HepG2 (cell line): ENCODE data around the gene SLC25A45. TPM values are rescaled to one million over a fixed set of nuclear protein-coding genes. Genes with fewer than 3 reads are reported as not detected.

Experiments
- GMEB2 ChIP-seq: IDR thresholded peaks from 2 replicates; pipeline ENCODE4 v1.6.1; 2016; ENCODE audit warnings: missing biosample characterization, missing genetic modification reagents, low read depth
- HDAC1 ChIP-seq: sonication (generic); formaldehyde crosslinking; IDR thresholded peaks from 2 replicates; pipeline ENCODE4 v1.5.1; 2020; ENCODE audit warnings: mild to moderate bottlenecking, missing genetic modification reagents
- HNRNPL ChIP-seq: fragments of 200-400 bp; formaldehyde crosslinking; IDR thresholded peaks from 2 replicates; pipeline ENCODE4 v1.6.1; 2017; ENCODE audit warnings: mild to moderate bottlenecking, low read depth, low read length
- MNT ChIP-seq: fragments of 450-650 bp; IDR thresholded peaks from 2 replicates; pipeline ENCODE4 v1.6.1; 2016
- ONECUT2 ChIP-seq: sonication (generic); formaldehyde crosslinking; IDR thresholded peaks from 2 replicates; pipeline ENCODE4 v1.4.0; 2020; ENCODE audit warnings: missing genetic modification reagents
- PHF20 ChIP-seq: sonication (generic); formaldehyde crosslinking; IDR thresholded peaks from 2 replicates; pipeline ENCODE4 v1.5.0; 2020; ENCODE audit warnings: mild to moderate bottlenecking, missing genetic modification reagents
- REPIN1 ChIP-seq: sonication (generic); formaldehyde crosslinking; IDR thresholded peaks from 2 replicates; pipeline ENCODE4 v1.8.0; 2022; ENCODE audit warnings: missing genetic modification reagents, low read depth, mild to moderate bottlenecking, borderline replicate concordance
- SALL1 ChIP-seq: sonication (generic); formaldehyde crosslinking; IDR thresholded peaks from 2 replicates; pipeline ENCODE4 v1.8.0; 2022; ENCODE audit warnings: mild to moderate bottlenecking, missing genetic modification reagents
- SKI ChIP-seq: fragments of 450-650 bp; IDR thresholded peaks from one replicate; pipeline ENCODE4 v1.6.1; 2018; ENCODE audit warnings: mild to moderate bottlenecking; ENCODE audit not compliant: partially characterized antibody
- ZC3H4 ChIP-seq: sonication (generic); formaldehyde crosslinking; IDR thresholded peaks from 2 replicates; pipeline ENCODE4 v1.4.0; 2020; ENCODE audit warnings: missing genetic modification reagents, borderline replicate concordance
- ZNF256 ChIP-seq: sonication (generic); formaldehyde crosslinking; conservative IDR thresholded peaks from 2 replicates; pipeline ENCODE4 v1.4.0; 2020; ENCODE audit warnings: missing genetic modification reagents
- ZNF317 ChIP-seq: sonication (generic); formaldehyde crosslinking; IDR thresholded peaks from 2 replicates; pipeline ENCODE4 v1.5.0; 2020; ENCODE audit warnings: mild to moderate bottlenecking, missing genetic modification reagents
- ZNF318 ChIP-seq: sonication (generic); formaldehyde crosslinking; IDR thresholded peaks from 2 replicates; pipeline ENCODE4 v1.4.0; 2020; ENCODE audit warnings: mild to moderate bottlenecking, missing genetic modification reagents
- ZNF350 ChIP-seq: sonication (generic); formaldehyde crosslinking; IDR thresholded peaks from 2 replicates; pipeline ENCODE4 v1.4.0; 2020; ENCODE audit warnings: mild to moderate bottlenecking, low read depth, missing genetic modification reagents, borderline replicate concordance
- ZNF549 ChIP-seq: sonication (generic); formaldehyde crosslinking; IDR thresholded peaks from 2 replicates; pipeline ENCODE4 v1.5.0; 2020; ENCODE audit warnings: missing genetic modification reagents
- ZNF704 ChIP-seq: sonication (generic); formaldehyde crosslinking; IDR thresholded peaks from 2 replicates; pipeline ENCODE4 v1.8.1; 2023; ENCODE audit warnings: mild to moderate bottlenecking, inconsistent platforms, moderate library complexity, missing genetic modification reagents, borderline replicate concordance
- polyA plus RNA-seq, 8 experiments: library from polyadenylated mRNA; depleted of rRNA in 3 of 8; stranded (reverse) in 7 of 8; unstranded in 1 of 8; fragments of >200 nt; fragmentation: Illumina TruSeq in 4 of 8; extraction: Trizol in 4 of 8; gene quantifications; 2 replicates each; pipeline versions ENCODE4 v1.2.1 to v1.2.3, GENCODE V29; 2011 to 2016; ENCODE audit warnings: low read depth in 4 of 8, missing spikeins in 1 of 8, mixed read lengths in 1 of 8; ENCODE audit not compliant: insufficient read depth in 1 of 8
- total RNA-seq, 5 experiments: library from RNA; depleted of rRNA; stranded (reverse); fragments of >200 nt; fragmentation: Illumina TruSeq; extraction: Trizol; gene quantifications; 2 replicates each; pipeline ENCODE4 v1.2.3, GENCODE V29; 2016; ENCODE audit warnings: low read depth in 1 of 5

Gene SLC25A45
- total and polyA plus RNA-seq, 2 of the 13 experiments (the other 11 are each of a cell fraction or from before 2014, with no cell fraction given), result 1.2 to 3.4 TPM

- TF ChIP-seq ZNF318 (CRISPR knock-in tag) (no peak; the same call in 1 of the 2 replicates), MNT (peak; percentile 40; the same call in 1 of the 2 replicates), ZNF256 (CRISPR knock-in tag) (no peak), REPIN1 (CRISPR knock-in tag) (peak; percentile 95), ZC3H4 (CRISPR knock-in tag) (peak; percentile 80), SALL1 (CRISPR knock-in tag) (peak; percentile 90), HDAC1 (CRISPR knock-in tag) (peak; percentile 96), ONECUT2 (CRISPR knock-in tag) (no peak), ZNF317 (CRISPR knock-in tag) (peak; percentile 60; the same call in 1 of the 2 replicates), ZNF704 (CRISPR knock-in tag) (0 out of 2 replicates have a peak, but pooled peaks have one; percentile 36), ZNF549 (CRISPR knock-in tag) (no peak), ZNF350 (CRISPR knock-in tag) (peak; percentile 92), SKI (peak; percentile 77), GMEB2 (CRISPR knock-in tag) (no peak), HNRNPL (peak; percentile 99), PHF20 (CRISPR knock-in tag) (peak; percentile 43; the same call in 1 of the 2 replicates)
These were observed at the start of gene SLC25A45 (continued) for GRCh38 chr11:65382033-65382803.
